Activated CD8-positive, alpha-beta memory T cell treated with anti-CD3 and anti-CD28 coated beads, Interleukin-2, amount 50 U/mL, for 48 hours (primary cell): ENCODE data around the gene TMSB4Y.

Source experiments
- DNase-seq: peaks from one replicate; pipeline ENCODE4 v3.0.0-alpha.2; 2020

Gene TMSB4Y

GRCh38 chrY:13703568-13703968, at the start of gene TMSB4Y:
Gene TMSB4Y, plus strand, starts transcription at chrY:13703899.
- DNase-seq: peak; percentile 78

- no peak for DNase-seq
These were observed 39.5 kb upstream of the TMSB4Y start for GRCh38 chrY:13664162-13664561.

- no peak for DNase-seq
These were observed 32.6 kb upstream of the TMSB4Y start for GRCh38 chrY:13671122-13671521.

GRCh38 chrY:13702276-13702675, 1.4 kb upstream of the TMSB4Y start:
- DNase-seq: no peak

- peak; percentile 53 for DNase-seq
These were observed 627 bp downstream of the TMSB4Y start for GRCh38 chrY:13704121-13704930.

- no peak for DNase-seq
These were observed 1.5 kb downstream of the TMSB4Y start for GRCh38 chrY:13705197-13705596.

GRCh38 chrY:13708038-13708437, 4.3 kb downstream of the TMSB4Y start:
- DNase-seq: no peak

GRCh38 chrY:13718996-13719395, 15.3 kb downstream of the TMSB4Y start:
- no peak for DNase-seq

GRCh38 chrY:13729517-13729916, 25.8 kb downstream of the TMSB4Y start:
- no peak for DNase-seq

GRCh38 chrY:13738618-13739017, 34.9 kb downstream of the TMSB4Y start:
- DNase-seq: no peak

GRCh38 chrY:13751289-13752071, 47.8 kb downstream of the TMSB4Y start:
- DNase-seq: peak; percentile 59

- no peak for DNase-seq
These were observed 51.0 kb downstream of the TMSB4Y start for GRCh38 chrY:13754661-13755060.
